DMS114 treated with DMSO at 0.1 percent for 48 hours (cell line): ENCODE data around the gene RELT.

ENCODE experiments used
- DNase-seq: peaks from one replicate; lab custom pipeline; 2025; ENCODE audit not compliant: unreplicated experiment; lab: John Stamatoyannopoulos, UW

The RELT gene

DNA sequence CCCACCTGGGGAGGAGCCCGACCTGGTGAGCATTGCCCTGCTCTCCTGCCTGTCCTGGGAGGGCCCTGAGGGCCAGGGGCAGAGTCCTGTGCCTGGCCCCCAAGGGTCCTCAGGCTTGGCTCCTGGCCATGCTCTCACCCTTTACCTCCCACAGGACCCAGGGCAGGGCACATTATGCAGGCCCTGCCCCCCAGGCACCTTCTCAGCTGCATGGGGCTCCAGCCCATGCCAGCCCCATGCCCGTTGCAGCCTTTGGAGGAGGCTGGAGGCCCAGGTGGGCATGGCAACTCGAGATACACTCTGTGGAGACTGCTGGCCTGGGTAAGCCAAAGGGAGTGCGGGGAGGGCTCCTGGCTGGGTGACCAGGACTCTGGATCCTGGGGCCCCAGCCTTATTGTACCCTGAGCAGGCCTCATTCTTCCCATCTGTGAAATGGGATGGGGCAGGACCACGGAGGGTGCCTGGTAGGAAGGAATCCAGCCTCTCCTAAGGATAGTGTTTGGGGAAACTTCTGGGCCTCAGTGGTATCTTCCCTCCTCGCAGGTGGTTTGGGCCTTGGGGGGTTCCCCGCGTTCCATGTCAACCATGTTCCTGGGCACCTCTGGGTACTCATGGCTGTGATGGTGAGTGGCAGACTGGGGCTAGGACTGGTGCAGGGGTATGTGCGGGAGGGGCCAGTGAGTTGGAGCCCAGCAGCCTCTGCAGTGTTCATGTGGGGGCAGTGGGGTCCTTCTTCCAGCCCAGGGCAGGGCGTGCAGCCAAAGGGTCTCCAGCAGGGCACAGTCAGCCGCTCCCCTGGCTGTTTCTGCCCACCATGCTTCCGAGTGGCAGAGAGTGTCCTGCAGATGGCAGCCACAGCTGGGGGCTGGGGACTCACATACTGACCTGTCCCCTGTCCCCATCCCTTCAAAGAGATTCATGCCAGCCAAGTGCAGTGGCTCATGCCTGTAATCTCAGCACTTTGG, 14.7 kb downstream of the RELT start:
- DNase-seq, result no peak

DNA sequence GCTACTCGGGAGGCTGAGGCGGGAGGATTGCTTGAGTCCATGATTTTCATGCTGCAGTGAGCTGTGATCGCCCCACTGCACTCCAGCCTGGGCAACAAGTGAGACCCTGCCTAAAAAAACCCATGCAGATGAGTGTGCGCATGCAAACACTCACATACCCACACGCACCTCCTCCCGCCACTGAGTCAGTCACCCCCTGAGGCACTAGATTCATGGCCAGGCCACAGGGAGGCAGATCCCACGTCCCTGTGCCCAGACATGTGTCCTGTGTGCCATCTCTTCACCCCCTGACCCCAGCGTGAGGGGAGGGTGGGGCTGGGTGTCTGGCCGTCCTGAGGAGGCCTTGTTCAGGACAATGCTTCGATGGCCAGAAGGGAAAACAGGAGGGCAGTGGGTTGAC, 15.5 kb downstream of the RELT start:
- no peak for DNase-seq

DNA sequence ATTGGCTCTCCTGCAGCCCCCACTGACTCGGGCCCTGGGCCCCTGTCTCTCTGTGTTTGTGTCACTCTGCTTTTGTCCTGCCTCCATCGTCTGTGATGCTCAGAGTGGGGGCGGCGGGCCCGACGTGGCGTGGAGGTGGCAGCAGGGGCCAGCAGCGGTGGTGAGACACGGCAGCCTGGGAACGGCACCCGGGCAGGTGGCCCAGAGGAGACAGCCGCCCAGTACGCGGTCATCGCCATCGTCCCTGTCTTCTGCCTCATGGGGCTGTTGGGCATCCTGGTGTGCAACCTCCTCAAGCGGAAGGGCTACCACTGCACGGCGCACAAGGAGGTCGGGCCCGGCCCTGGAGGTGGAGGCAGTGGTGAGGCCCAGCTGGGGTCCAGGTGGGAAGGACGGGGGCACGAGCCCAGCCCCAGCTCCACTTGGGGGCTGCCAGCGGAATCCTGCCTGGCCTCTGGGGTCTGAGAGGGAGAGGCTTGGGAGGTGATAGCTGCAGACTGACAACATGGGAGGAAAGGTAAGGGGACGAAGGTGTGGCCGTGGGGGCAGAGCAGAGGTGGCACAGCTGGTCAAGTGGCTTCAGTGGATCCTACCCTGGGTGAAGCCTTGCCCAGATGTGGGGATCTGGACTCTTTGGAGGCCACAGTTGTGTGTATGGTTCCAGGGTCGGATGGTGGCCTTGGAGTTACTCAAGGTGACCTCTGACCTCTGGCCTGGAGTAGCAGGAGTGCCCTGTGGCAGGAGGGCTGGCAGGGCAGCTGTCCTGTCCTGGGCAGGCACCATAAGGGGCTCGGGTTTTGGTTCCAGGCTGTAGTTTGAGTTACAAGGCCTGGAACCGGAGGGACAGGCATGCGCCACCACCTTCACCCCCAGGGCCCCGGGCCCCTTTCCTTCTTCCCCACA, 16.2 kb downstream of the RELT start:
- no peak for DNase-seq

DNA sequence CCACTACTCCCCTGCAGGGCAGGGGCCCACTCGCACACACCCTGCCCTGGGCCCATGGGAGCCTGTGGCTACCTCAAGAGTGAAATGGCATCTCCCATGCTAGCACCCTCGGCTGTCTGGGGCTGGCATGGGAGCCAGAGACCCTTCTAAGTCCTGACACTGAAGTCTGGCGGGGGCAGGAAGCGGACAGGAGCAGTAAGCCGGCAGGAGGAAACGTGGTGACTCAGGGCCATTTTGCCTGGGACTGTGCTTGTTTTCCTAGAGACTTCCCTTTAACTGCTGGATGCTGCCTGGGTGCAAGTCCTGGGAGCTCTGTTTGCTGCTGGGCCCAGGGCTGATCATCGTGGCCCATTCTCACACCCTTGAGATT, 16.8 kb downstream of the RELT start:
- DNase-seq, result no peak

DNA sequence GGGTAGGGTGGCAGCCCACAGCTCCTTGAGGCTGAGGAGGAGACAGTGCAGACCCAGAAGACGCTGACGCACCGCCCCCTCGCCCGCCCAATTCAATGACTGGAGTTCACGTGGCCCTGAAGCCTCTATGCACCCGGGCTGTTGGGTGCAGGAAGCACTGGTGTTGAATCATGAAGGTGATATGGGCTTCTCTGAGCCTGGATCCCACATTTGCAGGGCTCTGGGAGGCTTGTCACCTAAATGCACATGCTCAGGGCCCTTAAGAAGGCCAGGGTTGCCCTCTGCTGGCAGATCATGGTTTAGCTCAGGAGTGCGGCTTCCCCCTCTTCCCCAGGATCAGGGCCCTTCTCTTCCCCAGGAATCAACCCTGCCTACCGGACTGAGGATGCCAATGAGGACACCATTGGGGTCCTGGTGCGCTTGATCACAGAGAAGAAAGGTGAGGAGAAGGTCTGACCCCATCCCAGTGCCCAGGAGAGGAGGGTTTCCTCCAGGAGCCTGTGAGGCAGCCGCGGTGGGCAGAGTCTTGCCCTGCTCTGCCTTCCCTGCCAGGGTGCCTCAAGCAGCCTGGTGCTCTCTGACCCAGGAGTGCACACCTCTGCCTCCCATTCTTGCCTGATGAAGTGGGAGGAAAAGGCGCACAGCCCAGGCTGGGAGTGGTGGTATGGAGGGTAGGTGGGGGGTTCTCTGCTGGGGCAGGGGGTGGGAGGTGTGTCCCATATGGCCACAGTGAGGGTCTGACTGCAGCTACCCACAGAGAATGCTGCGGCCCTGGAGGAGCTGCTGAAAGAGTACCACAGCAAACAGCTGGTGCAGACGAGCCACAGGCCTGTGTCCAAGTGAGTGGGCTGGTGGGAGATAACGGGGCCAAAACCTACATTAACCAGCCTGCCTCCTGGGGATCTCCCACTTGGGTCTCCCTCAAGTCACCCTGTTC, 17.5 kb downstream of the RELT start:
- peak; percentile 5 for DNase-seq

DNA sequence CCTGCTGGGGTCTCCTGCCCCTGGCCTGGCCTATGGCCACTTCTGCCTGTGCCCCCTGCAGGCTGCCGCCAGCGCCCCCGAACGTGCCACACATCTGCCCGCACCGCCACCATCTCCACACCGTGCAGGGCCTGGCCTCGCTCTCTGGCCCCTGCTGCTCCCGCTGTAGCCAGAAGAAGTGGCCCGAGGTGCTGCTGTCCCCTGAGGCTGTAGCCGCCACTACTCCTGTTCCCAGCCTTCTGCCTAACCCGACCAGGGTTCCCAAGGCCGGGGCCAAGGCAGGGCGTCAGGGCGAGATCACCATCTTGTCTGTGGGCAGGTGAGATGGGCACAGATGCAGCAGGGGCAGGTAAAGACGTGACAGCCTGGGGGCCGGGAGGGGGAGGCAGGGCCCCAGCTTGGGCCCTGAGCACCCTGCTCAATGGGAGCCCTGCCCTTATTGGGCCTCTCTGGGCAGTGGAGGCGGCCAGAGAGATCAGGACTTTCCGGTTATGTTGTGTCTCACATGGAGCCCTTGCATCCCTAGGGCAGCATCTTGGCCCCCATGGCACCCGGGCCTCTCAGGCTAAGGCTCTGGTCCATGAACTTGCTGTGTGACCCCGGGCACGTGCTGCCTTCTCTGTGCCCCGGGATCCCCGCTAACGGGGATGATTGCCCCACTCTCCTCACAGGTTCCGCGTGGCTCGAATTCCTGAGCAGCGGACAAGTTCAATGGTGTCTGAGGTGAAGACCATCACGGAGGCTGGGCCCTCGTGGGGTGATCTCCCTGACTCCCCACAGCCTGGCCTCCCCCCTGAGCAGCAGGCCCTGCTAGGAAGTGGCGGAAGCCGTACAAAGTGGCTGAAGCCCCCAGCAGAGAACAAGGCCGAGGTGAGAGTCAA, 18.5 kb downstream of the RELT start:
- no peak for DNase-seq

DNA sequence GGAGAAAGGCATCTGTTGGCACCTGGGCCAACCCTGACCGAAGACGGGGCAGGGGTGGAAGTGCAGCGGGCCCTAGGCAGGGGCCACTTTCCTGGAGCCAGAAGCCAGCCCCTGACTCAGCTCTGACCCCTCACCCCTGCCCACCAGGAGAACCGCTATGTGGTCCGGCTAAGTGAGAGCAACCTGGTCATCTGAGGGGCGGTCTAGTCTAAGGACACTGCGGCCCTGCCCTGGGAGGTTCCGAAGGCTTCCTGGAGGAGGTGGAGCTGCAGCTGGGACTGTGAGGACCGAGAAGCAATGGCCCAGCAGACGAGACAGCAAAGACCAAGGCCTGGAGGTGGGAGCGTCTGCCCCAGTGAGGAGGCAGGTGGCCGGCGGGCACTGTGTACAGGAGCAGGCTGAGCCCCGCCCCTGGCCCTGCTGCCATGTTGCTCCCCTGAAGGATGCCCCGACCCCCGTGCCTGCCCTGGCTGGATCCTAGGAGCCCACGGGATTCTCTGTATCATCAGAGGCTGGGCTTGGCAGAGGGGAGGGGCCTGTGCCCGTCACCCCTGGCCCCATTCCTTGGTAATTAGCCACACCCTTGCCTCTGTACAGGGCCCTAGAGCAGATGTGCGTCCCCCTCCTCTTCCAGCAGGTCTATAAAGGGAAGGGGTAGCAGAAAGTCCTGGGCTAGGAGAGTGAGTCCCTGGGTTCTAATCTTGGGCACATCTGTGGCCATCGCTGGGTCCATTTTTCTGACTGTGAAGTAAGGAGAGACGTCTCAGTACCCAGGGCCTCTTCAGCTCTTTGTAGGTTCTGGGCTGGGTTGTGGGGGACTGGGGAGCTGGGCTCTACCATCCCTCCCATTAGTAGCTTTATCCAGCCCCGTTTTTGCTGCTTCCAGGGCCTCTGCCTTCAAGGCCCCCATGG, 19.4 kb downstream of the RELT start:
- DNase-seq, result no peak

DNA sequence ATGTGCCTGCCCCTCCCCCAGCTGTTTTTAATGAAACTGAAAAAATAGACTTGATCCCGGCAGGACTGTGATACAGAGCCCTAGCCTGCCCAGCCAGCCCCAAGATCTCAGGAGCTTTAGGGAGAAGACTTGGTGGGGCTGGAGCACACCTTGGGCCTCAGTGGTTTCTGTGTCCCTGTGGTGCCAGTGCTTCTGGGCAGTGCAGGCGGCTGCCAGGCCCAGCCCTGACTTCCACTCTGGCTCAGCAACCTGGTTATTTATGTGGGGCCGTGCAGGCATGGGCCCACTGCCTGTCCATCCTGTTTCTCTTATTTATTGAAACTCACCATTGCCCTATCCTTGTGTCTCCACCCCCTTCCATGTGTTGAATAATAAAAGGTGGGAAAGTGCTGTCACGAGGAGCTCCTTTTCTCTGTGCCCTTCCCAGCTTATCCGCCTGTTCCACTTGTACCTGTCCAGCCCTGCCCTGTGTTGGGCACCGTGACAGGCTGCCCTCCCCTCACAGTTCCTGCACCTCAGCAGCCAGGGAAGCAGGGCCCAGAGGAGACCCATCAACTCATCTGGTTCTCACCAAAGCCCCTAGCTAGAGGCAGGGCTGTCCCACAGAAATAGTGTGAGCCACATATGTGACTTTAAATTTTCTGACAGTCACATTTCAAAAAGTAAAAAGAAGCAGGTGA, 20.2 kb downstream of the RELT start:
- no peak for DNase-seq

DNA sequence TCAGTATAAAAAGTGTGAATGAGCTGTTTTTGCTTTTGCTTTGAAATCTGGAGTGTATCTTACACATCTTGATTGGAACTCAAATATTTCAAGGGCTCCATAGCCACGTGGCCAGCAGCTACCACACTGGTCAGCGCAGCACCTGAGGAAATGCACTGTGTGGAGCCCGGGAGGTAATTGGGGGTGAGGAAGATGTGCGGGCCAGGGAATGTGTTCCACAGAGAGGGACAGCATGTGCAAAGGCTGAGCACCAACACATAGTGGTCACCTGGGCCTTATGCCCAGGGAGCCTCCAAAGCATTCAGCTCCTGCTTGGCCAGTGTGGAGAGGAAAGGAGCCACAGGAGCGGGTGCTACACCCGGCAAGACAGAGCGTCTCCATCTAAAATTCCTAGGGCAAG, 20.8 kb downstream of the RELT start:
- no peak for DNase-seq

DNA sequence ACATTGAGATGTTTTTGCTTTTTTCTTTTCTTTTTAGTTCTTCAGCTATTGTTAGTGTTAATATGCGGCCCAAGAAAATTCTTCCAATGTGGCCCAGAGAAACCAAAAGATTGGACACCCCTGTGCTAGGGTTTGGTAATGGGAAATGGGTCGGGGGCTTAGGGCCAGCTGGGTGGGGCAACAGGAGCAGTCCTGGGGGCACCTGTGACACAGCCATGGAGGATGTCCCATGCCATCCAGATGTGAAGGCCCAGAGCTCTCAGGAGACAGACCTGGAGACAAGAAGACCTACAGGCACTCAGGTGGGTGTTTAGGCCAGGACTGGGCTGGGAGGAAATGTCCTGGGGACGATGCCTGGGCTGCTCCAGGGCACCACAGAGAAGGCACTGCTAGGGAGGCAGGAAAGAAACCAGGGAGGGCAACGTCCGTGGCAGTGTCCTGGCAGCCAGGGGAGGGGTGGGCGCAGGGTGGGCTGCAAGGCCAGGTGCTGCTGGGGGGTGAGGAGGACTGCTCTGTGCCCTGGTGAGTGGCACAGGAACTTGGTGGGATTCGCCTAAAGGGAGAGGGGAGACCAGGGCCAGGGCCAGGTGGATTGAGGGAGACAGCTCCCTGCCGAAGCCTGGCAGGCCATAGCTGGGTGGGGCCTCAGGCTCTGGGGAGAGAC, 21.4 kb downstream of the RELT start:
- no peak for DNase-seq

DNA sequence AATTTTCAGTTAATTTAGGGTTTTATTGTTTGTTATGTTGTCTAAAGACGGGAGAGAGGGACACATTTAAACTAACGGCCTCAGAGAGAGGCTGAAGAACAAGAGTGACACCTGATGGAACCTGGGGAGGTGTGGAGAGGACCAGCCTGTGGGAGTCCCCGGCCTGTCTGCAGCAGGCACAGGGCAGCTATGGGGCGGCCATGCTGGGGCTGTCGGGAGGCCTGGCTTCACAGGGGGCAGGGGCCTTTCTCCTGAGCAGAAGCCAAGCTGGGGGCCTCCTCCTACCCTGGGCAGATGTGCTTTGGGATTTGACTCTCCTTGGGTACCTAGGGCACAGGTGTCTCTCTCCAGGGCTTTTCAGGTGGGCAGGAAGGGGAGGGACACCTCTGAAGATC, 21.9 kb downstream of the RELT start:
- DNase-seq, result no peak

DNA sequence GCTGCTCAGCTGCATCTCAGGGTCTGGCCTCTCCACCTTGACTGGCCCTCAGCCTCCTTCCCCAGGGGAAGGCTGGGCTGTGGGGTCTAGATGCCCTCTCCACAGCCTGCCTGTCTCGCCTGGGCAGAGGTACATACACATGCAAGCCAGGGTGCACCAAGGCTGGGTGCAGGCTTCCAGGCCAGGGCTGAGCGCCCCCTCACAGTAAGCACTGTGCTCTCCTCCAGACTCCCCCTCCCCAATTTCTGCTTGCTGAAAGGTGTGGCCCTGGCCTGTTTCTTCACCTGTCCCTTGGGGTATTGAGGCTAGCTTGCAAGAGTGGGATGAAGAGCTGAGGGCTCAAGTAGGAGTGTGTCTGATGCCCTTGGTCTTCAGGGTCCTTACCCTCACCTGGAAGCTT, 22.5 kb downstream of the RELT start:
- no peak for DNase-seq

DNA sequence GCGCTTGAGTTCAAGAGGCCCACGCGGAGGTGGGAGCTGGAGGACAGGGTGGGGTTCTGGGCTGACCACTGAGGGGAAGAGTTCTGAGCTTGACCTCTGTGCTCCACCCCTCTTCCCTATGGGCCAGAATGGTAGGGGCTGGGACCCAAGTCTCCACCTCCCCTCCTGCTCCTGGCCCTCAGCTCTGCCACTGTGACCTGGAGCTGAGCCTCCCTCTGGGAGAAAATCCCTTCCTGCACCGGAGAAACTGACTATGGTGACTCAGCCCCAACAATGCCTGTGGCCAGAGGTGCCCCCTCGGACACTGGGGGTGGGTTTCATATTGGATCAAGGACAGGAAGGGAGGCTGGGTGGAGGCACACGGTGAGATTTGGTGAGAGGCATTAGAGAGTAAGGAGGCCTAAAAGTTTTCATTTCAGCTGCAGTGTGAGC, 23.0 kb downstream of the RELT start:
- no peak for DNase-seq

DNA sequence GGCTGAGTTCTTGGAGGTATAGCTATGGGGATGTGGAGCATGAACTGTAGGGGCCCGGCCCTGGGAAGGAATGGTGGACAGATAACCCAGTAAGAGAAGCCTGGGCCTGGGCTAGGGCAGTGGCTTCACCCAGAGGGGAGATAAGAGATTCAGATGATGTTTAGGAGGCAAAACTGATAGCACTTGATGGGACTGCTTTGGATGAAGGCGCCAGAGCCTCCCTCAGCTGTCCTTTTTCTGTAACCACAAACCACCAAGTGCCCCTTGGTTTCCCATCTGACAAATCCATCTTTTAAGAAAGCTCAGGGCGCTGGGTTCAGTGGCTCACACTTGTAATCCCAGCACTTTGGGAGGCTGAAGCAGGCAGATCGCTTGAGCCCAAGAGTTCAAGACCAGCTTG, 23.4 kb downstream of the RELT start:
- DNase-seq, result no peak

DNA sequence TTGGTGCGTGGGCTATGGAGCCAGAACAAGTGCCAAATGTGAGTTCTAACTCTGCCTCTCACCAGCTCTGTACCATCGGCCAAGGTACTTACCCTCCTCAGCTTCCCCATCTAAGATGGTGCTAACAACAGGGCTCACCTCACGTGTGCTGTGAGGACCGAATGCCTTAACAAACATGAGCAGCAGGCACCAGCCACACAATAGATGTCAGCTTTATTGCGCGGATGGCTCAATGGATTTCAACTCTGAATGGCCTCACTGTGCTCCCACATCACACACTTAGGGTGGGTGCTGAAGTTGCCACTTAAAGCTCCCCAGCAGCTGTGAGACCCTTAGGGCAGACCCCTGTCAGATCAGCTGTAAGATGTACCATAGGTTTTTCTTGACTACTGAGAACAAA, 24.1 kb downstream of the RELT start:
- DNase-seq, result no peak

DNA sequence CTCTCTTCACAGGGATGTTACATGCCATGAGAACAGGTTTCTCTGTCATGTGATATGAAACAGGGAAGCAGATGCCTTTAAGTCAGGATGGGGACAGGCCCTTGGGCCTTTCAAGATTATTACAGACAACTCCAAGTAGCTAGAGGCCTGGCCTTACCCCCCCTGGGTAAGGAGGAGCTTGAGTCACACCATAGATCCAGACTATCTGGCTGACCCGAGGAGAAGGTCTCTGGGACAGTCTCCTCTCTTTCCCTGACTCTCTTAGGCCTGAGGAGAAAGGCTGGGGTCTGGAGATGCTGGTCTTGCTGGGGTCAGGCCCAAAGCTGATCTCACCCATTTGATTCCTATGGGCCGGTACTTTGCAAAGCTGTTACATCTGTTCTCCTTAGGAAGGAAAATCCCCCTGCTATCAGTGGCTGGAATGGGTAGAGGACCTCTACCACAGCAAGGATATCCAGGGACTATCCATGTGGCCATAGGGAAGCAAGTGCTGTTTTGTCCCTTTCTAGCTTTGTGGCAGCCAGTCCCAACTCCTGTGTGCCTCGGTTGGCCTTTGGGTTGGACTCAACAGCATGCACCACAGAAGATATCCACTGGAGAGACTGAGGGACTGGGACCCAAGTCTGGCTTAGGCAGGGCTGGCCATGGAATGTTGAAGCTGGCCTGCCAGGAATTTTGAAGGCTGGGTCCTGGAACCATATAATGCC, 25.2 kb downstream of the RELT start:
- DNase-seq, result no peak
